B cell (primary cell): ENCODE results near the gene ZFP64. TPM values are rescaled to one million over a fixed set of nuclear protein-coding genes. Genes with fewer than 3 reads are reported as not detected.

Experiments
- ATAC-seq: fragments of 200-7000 bp; cut with Tn5 transposase; one replicate; pipeline ENCODE4 v1.10.0; 2021; ENCODE audit warnings: low read depth, mild to moderate bottlenecking, moderate number of reproducible peaks, moderate library complexity
- CTCF ChIA-PET: fragments of 350-600 bp; sonication (Branson Sonifier 250); formaldehyde crosslinking; loops from one replicate; lab custom pipeline; 2021; ENCODE audit warnings: antibody characterized with exemption, inconsistent platforms; lab: Charles Lee
- POLR2A ChIA-PET: fragments of 350-600 bp; sonication (Branson Sonifier 250); formaldehyde crosslinking; loops from one replicate; lab custom pipeline; 2021; ENCODE audit warnings: antibody characterized with exemption; lab: Charles Lee
- DNase-seq: peaks from one replicate; pipeline ENCODE4 v3.0.0; 2013
- H2AFZ ChIP-seq: 2 replicates; pipeline ENCODE4 v1.6.1; 2012; ENCODE audit warnings: mild to moderate bottlenecking, low read depth, low read length; ENCODE audit not compliant: insufficient read depth, poor library complexity, severe bottlenecking
- H3K27ac ChIP-seq, 2 donors: 1 replicate in 1 of 2; 2 replicates in 1 of 2; pipeline ENCODE4 v1.5.1; 2012 to 2013; ENCODE audit warnings: low read length in 2 of 2, mild to moderate bottlenecking in 2 of 2, moderate library complexity in 1 of 2
- H3K27me3 ChIP-seq, 4 experiments: fragments of 200-600 bp in 1 of 4; sonication (generic) in 1 of 4; replicated peaks in 1 of 4; 1 replicate in 2 of 4; 2 replicates in 2 of 4; pipeline versions ENCODE4 v1.6.1 to v1.7.0; 2013 to 2016; ENCODE audit warnings: low read length in 3 of 4, mild to moderate bottlenecking in 2 of 4, mixed read lengths in 1 of 4, moderate library complexity in 1 of 4; ENCODE audit not compliant: insufficient read depth in 4 of 4, control insufficient read depth in 3 of 4; ENCODE audit errors: control extremely low read depth in 1 of 4
- H3K36me3 ChIP-seq, 2 experiments: replicated peaks in 1 of 2; 1 replicate in 1 of 2; 2 replicates in 1 of 2; pipeline versions ENCODE4 v1.6.1 to v1.7.1; 2013; ENCODE audit warnings: low read length in 1 of 2; ENCODE audit not compliant: insufficient read depth in 2 of 2, control insufficient read depth in 1 of 2; ENCODE audit errors: control extremely low read depth in 1 of 2, extremely low read depth in 1 of 2
- H3K4me1 ChIP-seq, 2 donors: fragments of 200-600 bp in 1 of 2; sonication (generic) in 1 of 2; 1 replicate in 1 of 2; 2 replicates in 1 of 2; pipeline versions ENCODE4 v1.5.1 to v1.6.1; 2013 to 2017; ENCODE audit warnings: low read length in 2 of 2; ENCODE audit not compliant: control insufficient read depth in 2 of 2, insufficient read depth in 2 of 2
- H3K4me2 ChIP-seq: replicated peaks from 2 replicates; pipeline ENCODE3; 2012; ENCODE audit warnings: mild to moderate bottlenecking, low read depth, low read length; ENCODE audit not compliant: poor library complexity, severe bottlenecking
- H3K4me3 ChIP-seq, 5 experiments: fragments of 200-600 bp in 1 of 5; sonication (generic) in 1 of 5; 1 replicate in 3 of 5; 2 replicates in 2 of 5; pipeline versions ENCODE4 v1.5.1 to v1.7.0; 2011 to 2016; ENCODE audit warnings: low read length in 4 of 5, mild to moderate bottlenecking in 4 of 5, low read depth in 2 of 5, control low read depth in 1 of 5, moderate library complexity in 1 of 5; ENCODE audit not compliant: insufficient read depth in 1 of 5; ENCODE audit errors: control extremely low read depth in 1 of 5, extremely low read depth in 1 of 5
- H3K79me2 ChIP-seq: fragments of 200-600 bp; sonication (generic); one replicate; pipeline ENCODE4 v1.6.0; 2016; ENCODE audit warnings: low read length; ENCODE audit not compliant: control insufficient read depth, insufficient read depth
- H3K9ac ChIP-seq: fragments of 200-600 bp; sonication (generic); 2 replicates; pipeline ENCODE4 v1.6.1; 2017; ENCODE audit warnings: mild to moderate bottlenecking, low read length, moderate library complexity
- H3K9me3 ChIP-seq, 3 donors: one replicate each; pipeline versions ENCODE4 v1.6.1 to v1.7.1; 2013; ENCODE audit warnings: low read length in 2 of 3; ENCODE audit not compliant: control insufficient read depth in 2 of 3, insufficient read depth in 1 of 3; ENCODE audit errors: control extremely low read depth in 1 of 3
- H4K20me1 ChIP-seq: 2 replicates; pipeline ENCODE4 v1.6.0; 2012; ENCODE audit warnings: mild to moderate bottlenecking, low read length; ENCODE audit not compliant: insufficient read depth, control insufficient read depth, poor library complexity, severe bottlenecking
- H3K27ac Mint-ChIP-seq: one replicate; pipeline ENCODE4 v1.8.0; 2021; ENCODE audit warnings: mixed read lengths
- H3K27me3 Mint-ChIP-seq: one replicate; pipeline ENCODE4 v1.8.0; 2021; ENCODE audit warnings: mixed read lengths
- H3K4me1 Mint-ChIP-seq: one replicate; pipeline ENCODE4 v1.8.0; 2021; ENCODE audit warnings: mixed read lengths
- H3K4me3 Mint-ChIP-seq: one replicate; pipeline ENCODE4 v1.8.0; 2021; ENCODE audit warnings: mixed read lengths
- H3K9me3 Mint-ChIP-seq: one replicate; pipeline ENCODE4 v1.8.0; 2022; ENCODE audit warnings: mixed read lengths; ENCODE audit not compliant: insufficient read depth
- EZH2 ChIP-seq: IDR thresholded peaks from 2 replicates; pipeline ENCODE4 v1.6.1; 2012; ENCODE audit warnings: borderline replicate concordance, low read depth, mild to moderate bottlenecking, moderate library complexity, low read length; ENCODE audit not compliant: insufficient read depth, poor library complexity, severe bottlenecking
- WGBS: methylation state at CpG from one replicate; pipeline ENCODE4 v1.1.5; 2013; ENCODE audit warnings: missing lambda C conversion rate; ENCODE audit not compliant: insufficient coverage; 5-methylcytosine and 5-hydroxymethylcytosine counted together
- intact Hi-C: fragments of 100-400 bp; cut with micrococcal nuclease; formaldehyde crosslinking; loops from one replicate; pipeline ENCODE4 v1.10.0; 2022
- polyA plus RNA-seq: library from polyadenylated mRNA; depleted of rRNA; stranded (reverse); fragments of >200 nt; gene quantifications from 2 replicates; pipeline ENCODE4 v1.2.3, GENCODE V29; 2012
- total RNA-seq, 2 donors: library from RNA; stranded (reverse); fragments of 120-200 nt in 1 of 2; gene quantifications; 1 replicate in 1 of 2; 2 replicates in 1 of 2; pipeline versions ENCODE4 v1.2.3 to v1.2.4, GENCODE V29; 2013 to 2022
- TF ChIP-seq, protein P1 (sequence below): fragments of 200-600 bp; IDR thresholded peaks from one replicate; pipeline ENCODE4 v1.8.0; 2022; ENCODE audit warnings: antibody characterized with exemption, mild to moderate bottlenecking

ZFP64 gene
- total and polyA plus RNA-seq, 2 donors (not counting 1 experiment from before 2014, with no cell fraction given), result 14.2 to 15.1 TPM

DNA sequence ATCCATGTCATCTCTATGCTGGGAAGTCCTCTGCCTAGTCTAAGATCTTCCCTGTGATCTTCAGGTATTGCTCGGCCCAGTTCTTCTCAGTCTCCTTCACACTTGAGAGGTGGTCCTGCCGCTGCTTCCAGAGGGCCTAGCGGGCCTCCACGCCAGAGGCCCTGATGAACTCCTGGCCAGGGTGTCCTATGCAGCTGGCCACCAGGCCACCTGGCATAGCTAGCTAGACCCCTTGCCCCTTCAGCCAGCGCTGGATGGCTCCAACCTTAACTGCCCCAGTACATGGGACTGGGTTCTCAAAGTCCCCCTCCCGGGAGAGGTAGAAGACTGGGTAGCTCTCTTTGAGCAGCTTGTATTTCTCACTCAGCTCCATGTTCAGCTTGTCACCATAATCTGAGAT lies 81.1 kb downstream of the ZFP64 start:
- 100% methylated on average over 6 of the region's 6 CpGs for WGBS
- Histone ChIP-seq H3K9ac (no peak overlapping the region), H3K79me2 (no peaks in the 10 kb centered on the region), H3K4me2 (no peak overlapping the region), H2AFZ (no peak overlapping the region), H3K36me3 (no peaks in the 10 kb centered on the region), H3K4me3 (no peak overlapping the region), H3K27me3 (peaks cover 0 to 12% (median 10%) of the 10 kb centered on the region in 4 experiments), H3K4me1 (peaks cover 7 to 9% of the 10 kb centered on the region in 2 donors), H3K9me3 (peaks cover 0 to 9% (median 0%) of the 10 kb centered on the region in 3 donors), H3K27ac (no peak overlapping the region), H4K20me1 (no peaks in the 10 kb centered on the region)
- no peak overlapping the region for H3K27ac Mint-ChIP-seq
- ChIA-PET POLR2A (no interaction called here), CTCF (interaction anchor here (1.0 kb wide), 1 partner anchor 39 kb away, joined by 3 read pairs; no protein-coding TSS in a partner anchor)
- intact Hi-C loops, result no loop called here
- TF ChIP-seq EZH2, result no peak
- TF ChIP-seq, protein P1, sequence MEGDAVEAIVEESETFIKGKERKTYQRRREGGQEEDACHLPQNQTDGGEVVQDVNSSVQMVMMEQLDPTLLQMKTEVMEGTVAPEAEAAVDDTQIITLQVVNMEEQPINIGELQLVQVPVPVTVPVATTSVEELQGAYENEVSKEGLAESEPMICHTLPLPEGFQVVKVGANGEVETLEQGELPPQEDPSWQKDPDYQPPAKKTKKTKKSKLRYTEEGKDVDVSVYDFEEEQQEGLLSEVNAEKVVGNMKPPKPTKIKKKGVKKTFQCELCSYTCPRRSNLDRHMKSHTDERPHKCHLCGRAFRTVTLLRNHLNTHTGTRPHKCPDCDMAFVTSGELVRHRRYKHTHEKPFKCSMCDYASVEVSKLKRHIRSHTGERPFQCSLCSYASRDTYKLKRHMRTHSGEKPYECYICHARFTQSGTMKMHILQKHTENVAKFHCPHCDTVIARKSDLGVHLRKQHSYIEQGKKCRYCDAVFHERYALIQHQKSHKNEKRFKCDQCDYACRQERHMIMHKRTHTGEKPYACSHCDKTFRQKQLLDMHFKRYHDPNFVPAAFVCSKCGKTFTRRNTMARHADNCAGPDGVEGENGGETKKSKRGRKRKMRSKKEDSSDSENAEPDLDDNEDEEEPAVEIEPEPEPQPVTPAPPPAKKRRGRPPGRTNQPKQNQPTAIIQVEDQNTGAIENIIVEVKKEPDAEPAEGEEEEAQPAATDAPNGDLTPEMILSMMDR, result no peak
- H3K27me3 Mint-ChIP-seq, result peaks cover 11% of the 10 kb centered on the region
- H3K4me1 Mint-ChIP-seq, result peaks cover 10% of the 10 kb centered on the region
- H3K4me3 Mint-ChIP-seq, result no peak overlapping the region
- no peaks in the 10 kb centered on the region for H3K9me3 Mint-ChIP-seq
- ATAC-seq (no peak), DNase-seq (no peak)

DNA sequence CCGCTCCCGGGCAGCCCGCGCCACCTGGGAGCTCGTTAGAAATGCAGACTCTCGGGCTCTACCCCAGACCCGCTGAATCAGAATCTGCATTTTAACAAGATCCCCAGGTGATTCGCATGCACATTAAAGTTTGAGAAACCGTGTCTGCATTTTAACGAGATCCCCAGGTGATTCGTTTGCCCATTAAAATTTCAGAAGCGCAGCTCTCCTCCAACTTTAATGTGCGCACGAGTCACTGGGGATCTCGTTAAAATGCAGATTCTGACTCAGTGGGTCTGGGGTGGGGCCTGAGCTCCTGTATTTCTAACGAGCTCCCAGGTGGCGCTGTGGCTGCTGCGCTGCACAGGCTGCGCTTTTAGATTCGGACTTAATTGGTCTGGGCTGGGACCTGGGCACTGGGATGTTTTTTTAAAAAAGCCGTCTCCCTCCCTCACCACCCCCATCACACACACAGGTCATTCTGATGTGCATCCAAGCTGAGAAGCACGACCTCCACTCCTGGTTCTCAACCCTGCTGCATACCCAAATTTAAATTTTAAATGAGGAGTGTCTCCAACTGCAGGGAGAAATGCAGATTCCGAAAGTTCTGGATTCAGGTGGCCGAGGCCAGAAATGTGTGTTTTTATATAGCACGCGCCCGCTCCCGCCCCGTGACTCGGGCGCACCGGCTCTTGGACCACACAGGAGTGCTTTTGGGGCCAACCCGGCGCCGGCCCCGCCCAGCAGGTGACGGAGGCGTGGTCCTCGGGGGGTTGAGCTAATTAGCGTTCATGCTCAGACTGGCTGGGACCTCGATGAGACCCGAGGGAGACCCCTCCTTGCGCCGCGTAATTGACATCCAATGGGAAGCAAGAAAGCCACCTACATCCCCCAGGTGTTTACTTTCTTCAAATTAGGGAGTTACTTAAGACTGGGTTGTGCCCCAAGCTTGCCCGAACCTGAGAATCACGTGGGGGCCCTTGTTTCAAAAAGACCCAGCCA lies 85.8 kb downstream of the ZFP64 start:
- Histone ChIP-seq H3K4me1 (peaks cover 28 to 31% of the 10 kb centered on the region in 2 donors), H3K27ac (no peak overlapping the region), H3K9me3 (peaks cover 0 to 18% (median 0%) of the 10 kb centered on the region in 3 donors), H3K79me2 (no peaks in the 10 kb centered on the region), H3K9ac (peak overlapping the region; percentile 32), H3K27me3 (peaks cover 0 to 40% (median 20%) of the 10 kb centered on the region in 4 experiments), H3K4me2 (peak overlapping the region; percentile 70), H2AFZ (no peak overlapping the region), H4K20me1 (no peaks in the 10 kb centered on the region), H3K4me3 (peak overlapping the region in 1 of 5 experiments; percentile 19), H3K36me3 (no peaks in the 10 kb centered on the region)
- 10% methylated on average over 40 of the region's 47 CpGs for WGBS
- TF ChIP-seq, protein P1, result no peak
- no peak for TF ChIP-seq EZH2
- no peak overlapping the region for H3K27ac Mint-ChIP-seq
- no peaks in the 10 kb centered on the region for H3K9me3 Mint-ChIP-seq
- ChIA-PET CTCF (interaction anchor here (2.1 kb wide), 1 partner anchor 22 kb away, joined by 7 read pairs; no protein-coding TSS in a partner anchor), POLR2A (no interaction called here)
- peaks cover 27% of the 10 kb centered on the region for H3K27me3 Mint-ChIP-seq
- DNase-seq (no peak), ATAC-seq (no peak)
- intact Hi-C loops, result no loop called here
- H3K4me3 Mint-ChIP-seq, result peak overlapping the region; percentile 37
- peaks cover 32% of the 10 kb centered on the region for H3K4me1 Mint-ChIP-seq
